Astrocyte (in vitro differentiated cells and primary cell): Measurements from ENCODE around the gene EPS8.

Source experiments
- CTCF ChIP-seq: IDR thresholded peaks from 2 replicates; pipeline ENCODE4 v1.5.1; 2011; ENCODE audit warnings: low read depth, mild to moderate bottlenecking, inconsistent platforms, low read length, moderate library complexity; ENCODE audit not compliant: insufficient read depth
- EZH2 ChIP-seq: IDR thresholded peaks from 2 replicates; pipeline ENCODE4 v1.6.1; 2012; ENCODE audit warnings: mild to moderate bottlenecking, low read length, inconsistent platforms; ENCODE audit not compliant: insufficient read depth

- TF ChIP-seq EZH2 (no peak), CTCF (no peak)
These were observed 41.4 kb upstream of the EPS8 start for GRCh38 chr12:15830538-15830937.
